ENCODE results near the gene ZSCAN31. TPM values are rescaled to one million over a fixed set of nuclear protein-coding genes. Genes with fewer than 3 reads are reported as not detected.

ZSCAN31 gene
- total RNA-seq (2014; rRNA removed; shearing (Covaris generic); ENCODE audit: low replicate concordance): 4.0 and 4.2 TPM in 2 replicates

DNA sequence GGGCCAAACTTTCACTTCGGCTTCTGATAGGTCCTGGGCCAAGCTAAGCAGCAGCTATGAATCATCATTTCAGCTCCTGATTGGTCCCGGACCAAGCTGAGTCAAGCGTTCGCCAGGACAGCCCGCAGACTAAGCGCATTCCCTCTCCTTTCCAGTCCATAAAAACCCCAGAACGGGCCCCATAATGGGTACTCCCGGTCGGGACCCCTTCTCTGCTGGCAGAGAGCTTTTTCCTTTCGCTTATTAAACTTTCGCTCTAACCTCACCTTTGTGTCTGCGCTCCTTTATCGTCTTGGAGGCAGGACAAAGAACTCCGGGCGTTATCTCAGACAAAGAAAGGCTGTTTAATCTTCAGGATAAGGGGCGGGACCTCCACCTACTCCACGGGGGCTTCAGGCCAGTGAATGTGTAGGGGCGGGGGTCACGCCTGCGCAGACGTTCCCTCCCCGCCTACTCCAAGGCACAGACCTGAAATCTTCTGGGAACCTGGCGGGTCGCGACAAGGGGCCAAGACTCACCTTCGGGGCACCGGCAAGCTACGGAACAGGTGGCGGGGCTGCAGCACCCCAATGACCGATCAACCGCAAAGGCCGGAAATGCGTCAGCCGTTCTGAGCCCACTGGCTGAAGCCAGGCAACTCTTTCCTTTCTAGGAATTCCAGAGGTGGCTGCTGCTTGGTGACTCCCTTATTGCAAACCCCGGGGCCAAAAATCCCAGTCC lies at the start of gene ZSCAN31:
TSS of gene ZSCAN31 (minus strand) at position 585 of the 720 bp plus-strand sequence. CDS start 6,465 bp downstream, outside the sequence.
- no peaks in the 10 kb centered on the region for H3K9me2 ChIP-seq (replicated peaks; ENCODE audit: insufficient read depth, low read length)
- peaks cover 21% of the 10 kb centered on the region for H3K4me1 ChIP-seq (ENCODE audit: low read length)
- no peaks in the 10 kb centered on the region for H4K20me1 ChIP-seq (ENCODE audit: insufficient read depth, low read depth, low read length)
- peak; percentile 91 for DNase-seq
- H3K79me2 ChIP-seq (ENCODE audit: low read length): no peaks in the 10 kb centered on the region
- no peaks in the 10 kb centered on the region for H3K36me3 ChIP-seq (ENCODE audit: insufficient read depth, low read length)
- no peaks in the 10 kb centered on the region for H3K27me3 ChIP-seq (ENCODE audit: low read length)
- H3K4me2 ChIP-seq (ENCODE audit: low read depth, low read length, poor library complexity, severe bottlenecking): peak within 1 kb of the TSS; percentile 79
- H2AFZ ChIP-seq (ENCODE audit: low read length): peak within 1 kb of the TSS; percentile 97
- peak within 1 kb of the TSS; percentile 71 for H3K9ac ChIP-seq (ENCODE audit: low read length)
- H3K4me3 ChIP-seq (ENCODE audit: low read length): peak within 1 kb of the TSS; percentile 69
- no peaks in the 10 kb centered on the region for H3K9me3 ChIP-seq (ENCODE audit: low read length)
- peak within 1 kb of the TSS; percentile 55 for H3K27ac ChIP-seq (ENCODE audit: low read length)

DNA sequence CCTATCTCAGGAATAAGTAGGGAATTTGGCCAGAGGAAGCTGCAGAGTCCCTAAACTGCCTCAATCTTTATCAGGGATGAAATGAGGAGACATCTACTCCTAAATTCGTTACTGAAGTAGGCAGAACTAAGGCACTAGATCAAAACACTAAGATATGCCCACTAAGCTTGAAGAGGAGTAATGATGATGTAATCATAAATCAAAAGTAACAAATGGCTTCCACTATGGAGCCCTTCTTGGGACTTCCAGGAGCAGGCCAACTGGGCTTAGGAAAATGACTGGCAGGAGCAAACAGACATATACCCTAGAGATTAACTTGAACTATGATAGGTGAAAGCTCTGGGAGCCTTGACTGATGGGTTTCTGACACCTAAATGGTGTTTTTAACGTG lies 48.2 kb upstream of the ZSCAN31 start:
- H3K9me2 ChIP-seq (replicated peaks; ENCODE audit: insufficient read depth, low read length): no peaks in the 10 kb centered on the region
- no peak overlapping the region for H3K4me3 ChIP-seq (ENCODE audit: low read length)
- H3K27ac ChIP-seq (ENCODE audit: low read length): no peak overlapping the region
- H2AFZ ChIP-seq (ENCODE audit: low read length): no peak overlapping the region
- H3K9me3 ChIP-seq (ENCODE audit: low read length): peaks cover 10% of the 10 kb centered on the region
- H3K27me3 ChIP-seq (ENCODE audit: low read length): no peaks in the 10 kb centered on the region
- no peaks in the 10 kb centered on the region for H3K4me1 ChIP-seq (ENCODE audit: low read length)
- no peaks in the 10 kb centered on the region for H4K20me1 ChIP-seq (ENCODE audit: insufficient read depth, low read depth, low read length)
- no peak overlapping the region for H3K9ac ChIP-seq (ENCODE audit: low read length)
- H3K4me2 ChIP-seq (ENCODE audit: low read depth, low read length, poor library complexity, severe bottlenecking): no peak overlapping the region
- peaks cover 93% of the 10 kb centered on the region for H3K36me3 ChIP-seq (ENCODE audit: insufficient read depth, low read length)
- peak; percentile 22 for DNase-seq
- peaks cover 58% of the 10 kb centered on the region for H3K79me2 ChIP-seq (ENCODE audit: low read length)

DNA sequence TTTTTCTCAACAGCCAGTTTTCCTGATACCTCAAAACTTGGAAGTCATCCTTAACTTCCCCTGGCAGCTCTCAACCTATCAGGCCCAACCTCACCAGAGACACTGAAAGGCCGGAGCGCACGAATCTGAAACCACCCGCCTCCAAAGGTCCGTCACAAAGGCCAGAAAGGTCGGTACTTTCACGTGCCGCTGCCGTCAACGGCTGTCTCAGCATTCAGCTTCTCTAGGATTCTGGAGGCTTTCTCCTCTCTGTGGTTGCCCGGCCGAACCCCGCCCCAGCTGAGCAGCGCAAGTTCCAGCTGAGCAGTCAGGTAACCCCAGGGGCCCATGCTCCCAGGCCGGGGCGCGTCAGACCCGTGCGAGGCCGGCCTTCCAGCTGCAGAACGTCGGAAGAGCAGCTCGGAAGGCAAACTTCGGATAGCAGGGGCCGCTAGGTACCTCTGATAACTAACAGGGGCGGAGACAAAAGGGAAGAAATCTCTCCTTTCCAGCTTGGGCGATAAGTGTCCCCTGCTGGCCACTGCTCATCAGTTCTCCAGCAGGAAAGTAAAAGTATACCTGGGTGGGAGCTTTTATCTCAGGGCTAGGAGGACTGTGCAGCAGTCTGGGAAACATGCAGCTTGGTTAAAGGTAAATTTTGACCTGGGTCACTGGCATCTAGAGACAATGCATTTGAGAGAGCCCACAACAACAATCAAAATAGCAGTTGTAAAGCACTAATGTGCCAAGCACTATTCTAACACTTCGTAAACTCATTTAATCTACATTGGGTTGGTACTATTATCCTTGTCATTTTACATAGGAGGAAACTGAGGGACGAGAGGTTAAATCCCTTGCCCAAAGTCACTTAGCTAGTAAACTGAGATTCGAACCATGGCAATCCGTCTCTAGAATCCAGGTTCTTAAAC lies 47.5 kb upstream of the ZSCAN31 start:
- H3K27ac ChIP-seq (ENCODE audit: low read length): no peak overlapping the region
- no peak overlapping the region for H3K9ac ChIP-seq (ENCODE audit: low read length)

DNA sequence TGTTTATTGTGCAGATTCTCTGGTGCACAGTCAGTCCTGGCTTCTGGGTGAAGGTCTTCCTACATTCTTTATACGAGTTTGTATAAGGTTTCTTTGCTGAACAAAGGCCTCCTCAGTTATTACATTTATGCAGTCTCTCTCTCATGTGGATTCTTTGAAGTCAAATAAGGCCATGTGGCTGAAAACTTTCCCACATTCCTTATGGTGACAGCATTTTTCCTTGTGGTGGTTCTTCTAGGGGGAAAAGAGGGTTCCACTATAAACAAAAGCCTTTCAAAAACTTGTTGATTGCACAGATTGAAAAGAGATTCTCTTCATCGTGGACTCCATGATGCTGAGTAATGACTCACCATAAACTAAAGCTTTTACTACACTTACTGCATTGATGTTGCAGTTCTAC lies 44.4 kb upstream of the ZSCAN31 start:
- Histone ChIP-seq H3K4me1 (ENCODE audit: low read length) (no peaks in the 10 kb centered on the region), H3K27ac (ENCODE audit: low read length) (no peak overlapping the region), H4K20me1 (ENCODE audit: insufficient read depth, low read depth, low read length) (no peaks in the 10 kb centered on the region), H3K79me2 (ENCODE audit: low read length) (peaks cover 25% of the 10 kb centered on the region; the same call in 1 of the 2 replicates), H3K9me3 (ENCODE audit: low read length) (peaks cover 13% of the 10 kb centered on the region), H3K4me3 (ENCODE audit: low read length) (no peak overlapping the region), H3K36me3 (ENCODE audit: insufficient read depth, low read length) (peaks cover 66% of the 10 kb centered on the region), H3K9ac (ENCODE audit: low read length) (no peak overlapping the region), H3K4me2 (ENCODE audit: low read depth, low read length, poor library complexity, severe bottlenecking) (no peak overlapping the region), H3K9me2 (replicated peaks; ENCODE audit: insufficient read depth, low read length) (no peaks in the 10 kb centered on the region), H3K27me3 (ENCODE audit: low read length) (no peaks in the 10 kb centered on the region), H2AFZ (ENCODE audit: low read length) (no peak overlapping the region)
- DNase-seq: no peak

More for the DNA sequence above, 47.5 kb upstream of the ZSCAN31 start:
- peaks cover 52% of the 10 kb centered on the region for H3K79me2 ChIP-seq (ENCODE audit: low read length)
- no peaks in the 10 kb centered on the region for H3K4me1 ChIP-seq (ENCODE audit: low read length)
- H3K9me3 ChIP-seq (ENCODE audit: low read length): peaks cover 13% of the 10 kb centered on the region
- H3K9me2 ChIP-seq (replicated peaks; ENCODE audit: insufficient read depth, low read length): no peaks in the 10 kb centered on the region
- H3K27me3 ChIP-seq (ENCODE audit: low read length): no peaks in the 10 kb centered on the region
- no peaks in the 10 kb centered on the region for H4K20me1 ChIP-seq (ENCODE audit: insufficient read depth, low read depth, low read length)
- no peak overlapping the region for H2AFZ ChIP-seq (ENCODE audit: low read length)
- no peak overlapping the region for H3K4me3 ChIP-seq (ENCODE audit: low read length)
- no peak overlapping the region for H3K4me2 ChIP-seq (ENCODE audit: low read depth, low read length, poor library complexity, severe bottlenecking)
- peaks cover 87% of the 10 kb centered on the region for H3K36me3 ChIP-seq (ENCODE audit: insufficient read depth, low read length)
- peak; percentile 27 for DNase-seq

DNA sequence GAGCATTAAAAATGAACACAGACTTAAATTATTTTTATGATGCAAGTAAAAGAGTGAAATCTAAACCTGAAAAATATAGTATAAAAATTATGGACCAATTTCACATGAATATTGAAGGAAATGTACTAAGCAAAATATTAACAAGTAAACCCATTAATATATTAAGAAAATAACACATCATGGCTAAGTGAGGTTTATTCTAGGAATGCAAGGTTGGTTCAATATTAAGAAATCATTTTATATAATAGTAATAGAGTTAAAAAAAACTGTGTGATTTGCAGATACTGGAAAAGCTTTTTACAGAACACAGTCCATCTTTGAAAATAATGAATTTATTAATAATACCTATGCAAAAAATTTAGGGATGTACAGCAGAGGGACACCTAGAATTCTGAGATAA lies 42.7 kb upstream of the ZSCAN31 start:
- Histone ChIP-seq H2AFZ (ENCODE audit: low read length) (no peak overlapping the region), H3K36me3 (ENCODE audit: insufficient read depth, low read length) (peaks cover 50% of the 10 kb centered on the region)

DNA sequence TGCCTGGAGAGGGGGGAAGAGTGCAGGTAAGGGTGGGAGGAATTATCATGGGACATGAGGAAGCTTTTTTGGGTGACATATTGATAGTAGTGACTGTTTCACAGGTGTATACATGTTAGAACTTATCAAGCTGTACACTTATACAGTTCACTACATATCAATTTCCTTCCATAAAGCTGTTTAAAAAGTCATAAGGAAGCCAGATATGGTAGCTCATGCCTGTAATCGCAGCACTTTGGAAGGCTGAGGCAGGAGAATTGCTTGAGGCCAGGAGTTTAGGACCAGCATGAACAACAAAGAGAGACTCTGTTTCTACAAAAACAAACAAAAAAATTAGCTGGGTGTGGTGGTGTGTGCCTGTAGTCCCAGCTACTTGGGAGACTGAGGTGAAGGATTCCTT lies 41.9 kb upstream of the ZSCAN31 start:
- Histone ChIP-seq H3K4me1 (ENCODE audit: low read length) (no peaks in the 10 kb centered on the region), H3K79me2 (ENCODE audit: low read length) (peaks cover 16% of the 10 kb centered on the region; the same call in 1 of the 2 replicates), H3K4me2 (ENCODE audit: low read depth, low read length, poor library complexity, severe bottlenecking) (no peak overlapping the region), H3K36me3 (ENCODE audit: insufficient read depth, low read length) (peaks cover 43% of the 10 kb centered on the region), H2AFZ (ENCODE audit: low read length) (no peak overlapping the region), H3K9ac (ENCODE audit: low read length) (no peak overlapping the region), H3K27ac (ENCODE audit: low read length) (no peak overlapping the region), H3K4me3 (ENCODE audit: low read length) (no peak overlapping the region), H3K9me3 (ENCODE audit: low read length) (peaks cover 13% of the 10 kb centered on the region), H3K27me3 (ENCODE audit: low read length) (no peaks in the 10 kb centered on the region), H4K20me1 (ENCODE audit: insufficient read depth, low read depth, low read length) (no peaks in the 10 kb centered on the region), H3K9me2 (replicated peaks; ENCODE audit: insufficient read depth, low read length) (no peaks in the 10 kb centered on the region)
- no peak for DNase-seq

More for the DNA sequence above, 42.7 kb upstream of the ZSCAN31 start:
- H3K79me2 ChIP-seq (ENCODE audit: low read length): peaks cover 16% of the 10 kb centered on the region; the same call in 1 of the 2 replicates
- H4K20me1 ChIP-seq (ENCODE audit: insufficient read depth, low read depth, low read length): no peaks in the 10 kb centered on the region
- H3K9me2 ChIP-seq (replicated peaks; ENCODE audit: insufficient read depth, low read length): no peaks in the 10 kb centered on the region
- no peaks in the 10 kb centered on the region for H3K4me1 ChIP-seq (ENCODE audit: low read length)
- H3K9ac ChIP-seq (ENCODE audit: low read length): no peak overlapping the region
- DNase-seq: no peak
- H3K27ac ChIP-seq (ENCODE audit: low read length): no peak overlapping the region
- no peak overlapping the region for H3K4me3 ChIP-seq (ENCODE audit: low read length)
- H3K27me3 ChIP-seq (ENCODE audit: low read length): no peaks in the 10 kb centered on the region
- peaks cover 13% of the 10 kb centered on the region for H3K9me3 ChIP-seq (ENCODE audit: low read length)
- no peak overlapping the region for H3K4me2 ChIP-seq (ENCODE audit: low read depth, low read length, poor library complexity, severe bottlenecking)

DNA sequence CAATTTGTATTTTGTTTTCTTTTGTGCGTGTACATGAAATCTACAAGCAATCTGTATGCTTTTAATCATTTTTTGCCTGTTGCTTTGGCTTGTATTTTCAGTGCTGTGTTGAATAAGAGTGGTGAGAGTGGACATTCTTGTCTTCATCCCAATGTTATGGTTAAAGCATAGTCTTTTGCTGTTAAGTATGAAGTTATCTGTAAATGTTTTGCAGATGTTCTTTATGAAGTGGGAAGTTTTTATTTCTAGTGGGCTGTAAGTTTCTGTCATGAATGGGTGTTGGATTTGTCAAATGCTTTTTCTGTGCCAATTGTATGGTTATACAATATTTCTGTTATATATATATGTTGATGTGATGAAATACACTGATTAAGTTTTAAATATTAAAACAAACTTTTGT lies 38.0 kb upstream of the ZSCAN31 start:
- no peak overlapping the region for H3K4me2 ChIP-seq (ENCODE audit: low read depth, low read length, poor library complexity, severe bottlenecking)
- no peak overlapping the region for H3K9ac ChIP-seq (ENCODE audit: low read length)
- no peaks in the 10 kb centered on the region for H3K79me2 ChIP-seq (ENCODE audit: low read length)
- no peaks in the 10 kb centered on the region for H3K27me3 ChIP-seq (ENCODE audit: low read length)
- DNase-seq: no peak
- H3K36me3 ChIP-seq (ENCODE audit: insufficient read depth, low read length): peaks cover 8% of the 10 kb centered on the region
- no peaks in the 10 kb centered on the region for H3K9me2 ChIP-seq (replicated peaks; ENCODE audit: insufficient read depth, low read length)
- no peak overlapping the region for H3K4me3 ChIP-seq (ENCODE audit: low read length)
- H4K20me1 ChIP-seq (ENCODE audit: insufficient read depth, low read depth, low read length): no peaks in the 10 kb centered on the region
- H3K4me1 ChIP-seq (ENCODE audit: low read length): peaks cover 8% of the 10 kb centered on the region
- H3K9me3 ChIP-seq (ENCODE audit: low read length): peaks cover under 1% of the 10 kb centered on the region; the same call in 1 of the 2 replicates
- no peak overlapping the region for H2AFZ ChIP-seq (ENCODE audit: low read length)
- H3K27ac ChIP-seq (ENCODE audit: low read length): no peak overlapping the region
